Measurements from ENCODE around the gene GLTP.
"Not testable (repeated sequence)": the region's sequence is repeated elsewhere in the genome, so short reads cannot be mapped to it uniquely, and the experiment has no call there.

The GLTP gene, protein sequence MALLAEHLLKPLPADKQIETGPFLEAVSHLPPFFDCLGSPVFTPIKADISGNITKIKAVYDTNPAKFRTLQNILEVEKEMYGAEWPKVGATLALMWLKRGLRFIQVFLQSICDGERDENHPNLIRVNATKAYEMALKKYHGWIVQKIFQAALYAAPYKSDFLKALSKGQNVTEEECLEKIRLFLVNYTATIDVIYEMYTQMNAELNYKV

DNA sequence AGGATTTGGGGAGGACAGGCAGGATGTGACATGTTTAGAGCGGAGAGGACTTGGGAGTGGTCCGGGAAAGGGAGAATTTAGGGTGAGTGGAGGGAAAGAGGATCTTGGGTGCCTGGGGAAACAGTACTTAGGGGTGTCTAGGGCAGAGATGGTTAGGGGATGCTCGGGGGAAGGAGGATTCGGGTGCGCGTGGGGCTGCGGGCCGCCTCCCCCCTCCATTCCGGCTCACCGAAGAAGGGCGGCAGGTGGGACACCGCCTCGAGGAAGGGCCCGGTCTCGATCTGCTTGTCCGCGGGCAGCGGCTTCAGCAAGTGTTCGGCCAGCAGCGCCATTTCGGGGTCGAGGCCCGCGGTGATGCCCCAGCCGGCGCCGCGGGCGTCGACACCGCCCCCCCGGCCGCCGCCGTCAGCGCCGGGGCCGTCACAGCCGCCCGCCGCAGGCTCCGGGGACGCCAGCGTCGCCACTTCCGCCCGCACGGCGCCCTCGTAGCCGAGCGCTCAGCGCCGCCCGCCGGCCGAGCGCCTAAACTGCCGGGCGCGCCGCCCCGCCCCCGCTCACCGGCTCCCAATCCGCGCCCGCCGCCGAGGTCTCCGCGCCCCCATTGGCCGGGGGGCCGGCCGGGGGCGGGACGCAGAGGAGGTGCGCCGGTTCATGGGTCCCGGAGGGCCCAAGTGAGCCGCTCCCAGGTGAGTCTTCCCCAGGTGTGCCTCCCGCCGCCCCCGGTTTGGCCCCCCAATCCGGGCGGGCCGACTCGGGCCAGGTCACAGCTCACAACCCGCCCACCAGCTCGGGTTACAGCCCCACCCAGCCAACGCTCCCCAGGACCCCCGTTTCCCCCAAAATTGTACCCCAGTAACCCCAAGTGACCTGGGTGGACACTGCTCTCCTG lies at the start of gene GLTP:
TSS of gene GLTP (minus strand) at position 499 of the 889 bp plus-strand sequence. CDS start at position 332, 167 bp downstream.
- DNase-seq = peak; percentile 90

GRCh38 chr12:109929326-109929725 lies 49.0 kb upstream of the GLTP start:
- DNase-seq = not testable (repeated sequence)

DNA sequence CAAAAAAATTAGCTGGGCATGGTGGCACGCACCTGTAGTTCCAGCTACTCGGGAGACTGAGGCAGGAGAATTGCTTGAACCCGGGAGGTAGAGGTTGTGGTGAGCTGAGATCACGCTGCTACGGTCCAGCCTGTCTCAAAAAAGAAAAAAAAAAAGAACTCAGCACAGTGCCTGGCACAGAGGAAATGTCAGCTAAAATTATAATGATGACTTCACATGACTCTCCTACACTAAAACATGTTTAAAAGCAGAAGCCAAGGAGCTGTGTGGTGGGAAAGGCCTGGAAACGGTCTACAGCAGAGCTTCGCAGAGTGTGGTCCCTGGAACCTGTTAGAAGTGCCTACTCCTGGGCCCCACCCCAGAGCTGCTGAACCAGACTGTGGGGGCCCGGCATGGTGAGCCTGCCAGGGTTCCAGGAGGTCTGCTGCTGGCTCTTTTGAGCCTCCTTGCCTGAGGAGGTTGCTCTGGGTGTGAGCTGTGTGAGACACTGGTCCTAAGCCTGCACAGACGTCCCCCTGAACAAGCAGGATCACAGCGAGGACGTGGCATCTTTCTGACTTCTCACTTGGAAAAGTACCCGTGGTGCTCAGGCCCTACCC lies 47.8 kb upstream of the GLTP start:
- no peak for DNase-seq

DNA sequence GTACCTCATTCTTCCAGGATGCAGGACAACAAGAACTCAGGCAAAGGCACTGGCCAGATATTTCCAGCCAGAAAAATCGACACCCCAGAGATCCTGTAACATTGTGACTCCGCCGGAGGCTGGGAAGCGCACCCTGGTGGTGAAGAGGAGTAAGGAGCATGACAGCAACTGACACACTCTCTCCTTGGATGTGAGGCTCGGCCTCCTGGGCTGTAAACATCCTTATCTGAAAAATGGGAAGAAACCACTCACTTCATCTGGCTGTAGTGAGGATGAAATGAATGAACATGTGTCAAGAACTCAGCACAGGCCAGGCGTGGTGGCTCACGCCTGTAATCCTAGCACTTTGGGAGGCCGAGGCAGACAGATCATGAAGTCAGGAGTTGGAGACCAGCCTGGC lies 47.3 kb upstream of the GLTP start:
- peak; percentile 38 for DNase-seq

- no peak for DNase-seq
Observed at GRCh38 chr12:109926488-109927210, 46.3 kb upstream of the GLTP start.

DNA sequence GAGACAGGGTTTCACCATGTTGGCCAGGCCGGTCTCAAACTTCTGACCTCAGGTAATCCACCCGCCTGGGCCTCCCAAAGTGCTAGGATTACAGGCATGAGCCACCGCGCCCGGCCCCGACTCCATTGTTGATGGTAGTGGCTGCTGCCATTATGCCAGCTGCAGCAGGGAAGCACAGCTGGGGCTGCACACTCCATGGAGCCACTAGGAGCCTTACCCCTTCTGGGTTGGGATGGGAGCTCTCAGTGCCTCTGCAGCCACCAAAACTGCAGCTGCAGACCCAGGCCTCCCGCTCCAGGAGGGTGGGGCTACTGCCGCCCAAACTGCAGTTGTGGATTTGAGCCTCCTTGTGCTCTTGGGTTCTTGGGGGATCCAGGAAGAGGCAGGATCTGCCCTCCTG lies 45.7 kb upstream of the GLTP start:
- DNase-seq = no peak

GRCh38 chr12:109925185-109925840 lies 45.0 kb upstream of the GLTP start:
- no peak for DNase-seq

DNA sequence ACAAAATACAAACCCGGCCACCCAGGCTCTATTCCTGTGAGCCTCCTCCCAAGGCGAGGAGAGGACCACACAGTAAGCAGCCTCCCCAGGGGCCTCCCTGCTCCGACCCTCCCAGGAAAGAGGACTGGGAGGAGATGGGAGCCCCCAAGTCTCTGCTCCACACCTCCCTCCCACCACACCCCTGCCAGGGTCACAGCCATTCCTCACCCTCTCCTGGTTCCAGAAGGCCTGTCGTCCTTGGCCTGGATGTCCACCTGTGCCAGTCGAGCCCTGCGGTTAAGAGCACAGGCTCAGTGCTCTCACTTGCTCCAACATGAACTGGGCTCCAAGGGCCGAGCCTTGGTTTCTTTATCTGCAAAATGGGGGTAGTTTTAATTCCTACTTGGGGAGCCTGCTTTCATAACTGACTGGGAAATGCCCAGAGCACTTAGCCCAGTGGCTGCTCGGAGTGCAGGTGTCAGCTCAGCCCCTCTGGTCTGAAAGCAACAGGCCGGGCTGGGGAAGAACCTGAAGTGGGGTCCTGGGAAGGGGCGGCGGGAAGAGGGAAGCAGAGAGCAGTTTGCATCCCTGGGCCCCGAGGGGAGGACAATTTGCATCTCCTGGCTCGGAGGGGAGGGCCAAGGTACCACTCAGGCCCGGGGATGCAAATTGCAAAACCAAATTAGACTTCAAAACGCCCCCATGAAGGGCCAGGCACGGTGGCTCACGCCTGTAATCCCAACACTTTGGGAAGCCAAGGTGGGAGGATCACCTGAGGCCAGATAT lies 43.3 kb upstream of the GLTP start:
- no peak for DNase-seq

DNA sequence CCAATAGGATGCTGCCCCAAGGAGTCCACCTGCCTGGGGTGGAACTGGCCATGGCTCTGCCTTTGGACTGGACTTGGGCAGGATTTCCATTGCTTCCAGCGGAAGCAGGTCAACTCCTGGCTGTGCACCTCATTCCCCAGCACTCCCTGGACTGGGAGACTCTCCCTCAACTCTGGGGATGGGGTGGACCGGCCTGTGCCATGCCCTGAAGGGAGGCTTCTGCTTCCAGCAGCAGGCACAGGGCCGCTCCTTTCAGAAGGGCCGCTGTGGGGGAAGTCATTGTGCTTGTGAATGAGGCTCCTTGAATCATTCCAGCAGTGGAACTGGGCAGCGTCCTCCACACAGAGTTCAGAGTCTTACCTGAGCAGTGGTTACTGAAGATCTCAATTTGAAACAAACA lies 42.7 kb upstream of the GLTP start:
- DNase-seq = no peak

- no peak for DNase-seq
Observed at GRCh38 chr12:109921982-109922381, 41.6 kb upstream of the GLTP start.

DNA sequence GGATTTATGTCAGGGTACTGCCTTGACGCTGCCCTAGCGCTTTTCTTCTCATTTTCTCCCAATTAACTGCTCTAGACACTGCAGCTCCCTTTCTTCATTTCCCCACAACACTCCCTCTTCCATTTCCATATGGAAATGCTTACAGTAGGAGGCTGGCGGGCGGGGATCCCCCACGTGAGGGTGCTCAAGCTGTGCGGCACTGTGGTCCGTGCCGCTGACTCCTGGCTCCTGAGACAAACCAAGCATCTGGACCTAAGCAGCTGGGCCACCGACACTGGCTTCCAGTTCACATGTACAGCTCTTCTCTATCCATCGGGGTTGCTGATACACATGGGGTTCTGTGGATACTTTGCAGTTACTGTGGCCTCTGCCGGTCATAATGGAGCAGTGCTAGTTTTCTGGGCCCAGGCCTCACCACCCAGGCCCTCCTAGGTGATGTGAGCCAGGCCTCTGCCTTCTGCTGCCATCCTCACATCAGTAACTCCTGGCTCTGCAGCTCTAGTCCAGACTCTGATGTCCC lies 40.0 kb upstream of the GLTP start:
- DNase-seq = no peak

- DNase-seq = no peak
Observed at GRCh38 chr12:109919456-109919855, 39.1 kb upstream of the GLTP start.

- no peak for DNase-seq
Observed at GRCh38 chr12:109916045-109916444, 35.7 kb upstream of the GLTP start.

DNA sequence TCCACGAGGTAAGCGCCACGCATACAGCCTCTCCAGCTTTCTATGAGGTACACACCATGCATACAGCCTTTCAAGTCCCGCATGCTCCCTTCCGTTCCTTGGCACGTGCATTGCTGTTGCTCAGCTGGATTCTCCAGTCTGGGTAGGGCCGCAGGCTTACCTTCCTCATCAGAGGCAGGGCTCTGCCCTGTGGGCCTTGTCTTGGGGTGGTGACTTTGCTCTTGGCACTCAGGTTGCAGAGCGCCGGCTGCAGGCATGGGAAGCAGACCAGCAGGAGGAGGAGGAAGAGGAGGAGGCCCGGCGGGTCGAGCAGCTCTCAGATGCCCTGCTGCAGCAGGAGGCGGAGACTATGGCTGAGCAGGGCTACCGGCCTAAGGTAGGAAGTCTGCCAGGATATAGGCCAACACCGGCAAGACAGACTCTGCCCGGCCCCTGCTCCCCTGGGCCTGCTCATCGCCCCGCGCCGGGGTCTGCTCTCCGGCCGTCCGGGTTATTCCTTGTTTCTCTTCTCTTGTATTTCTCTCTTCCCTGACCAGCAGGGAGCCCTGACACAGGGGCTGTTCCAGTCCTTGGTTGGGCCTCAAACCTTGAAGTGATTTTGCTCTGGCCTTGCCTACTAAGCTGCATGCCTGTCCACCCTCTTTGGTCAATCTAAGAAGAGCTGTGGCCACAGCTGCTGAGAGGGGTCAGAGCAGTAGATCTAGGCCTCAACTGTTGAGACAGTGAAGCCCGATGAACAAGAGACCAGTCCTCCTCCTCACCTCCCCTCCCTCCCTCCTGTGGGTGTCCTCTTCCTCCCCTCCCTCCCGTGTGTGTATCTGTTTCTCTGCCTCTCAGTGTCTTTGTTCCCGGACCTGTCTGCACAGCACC lies 35.1 kb upstream of the GLTP start:
- no peak for DNase-seq

- DNase-seq = no peak
Observed at GRCh38 chr12:109914461-109914860, 34.1 kb upstream of the GLTP start.

DNA sequence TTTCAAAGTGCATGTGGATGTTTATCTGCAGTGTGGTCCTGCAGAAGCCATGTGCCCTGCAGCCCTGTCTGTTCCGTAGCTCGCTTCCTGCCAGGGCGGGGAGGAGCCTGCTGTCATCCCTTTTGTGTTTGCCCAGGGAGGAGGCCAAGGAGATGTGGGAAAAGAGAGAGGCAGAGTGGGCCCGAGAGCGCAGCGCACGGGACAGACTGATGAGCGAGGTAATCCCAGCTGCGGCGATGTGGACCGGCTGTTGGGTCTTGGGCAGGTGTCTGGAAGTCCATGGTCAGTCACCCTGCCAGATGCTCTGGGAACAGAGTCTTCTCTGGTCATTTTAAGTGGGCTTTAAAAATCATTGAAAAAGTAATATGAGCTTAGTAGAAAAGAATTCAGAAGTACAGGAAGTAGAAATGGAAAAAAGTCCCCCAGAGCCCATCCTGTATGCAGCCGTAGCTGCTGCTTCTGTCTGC lies 32.5 kb upstream of the GLTP start:
- no peak for DNase-seq

GRCh38 chr12:109910969-109911348 lies 30.6 kb upstream of the GLTP start:
- DNase-seq = peak; percentile 15

DNA sequence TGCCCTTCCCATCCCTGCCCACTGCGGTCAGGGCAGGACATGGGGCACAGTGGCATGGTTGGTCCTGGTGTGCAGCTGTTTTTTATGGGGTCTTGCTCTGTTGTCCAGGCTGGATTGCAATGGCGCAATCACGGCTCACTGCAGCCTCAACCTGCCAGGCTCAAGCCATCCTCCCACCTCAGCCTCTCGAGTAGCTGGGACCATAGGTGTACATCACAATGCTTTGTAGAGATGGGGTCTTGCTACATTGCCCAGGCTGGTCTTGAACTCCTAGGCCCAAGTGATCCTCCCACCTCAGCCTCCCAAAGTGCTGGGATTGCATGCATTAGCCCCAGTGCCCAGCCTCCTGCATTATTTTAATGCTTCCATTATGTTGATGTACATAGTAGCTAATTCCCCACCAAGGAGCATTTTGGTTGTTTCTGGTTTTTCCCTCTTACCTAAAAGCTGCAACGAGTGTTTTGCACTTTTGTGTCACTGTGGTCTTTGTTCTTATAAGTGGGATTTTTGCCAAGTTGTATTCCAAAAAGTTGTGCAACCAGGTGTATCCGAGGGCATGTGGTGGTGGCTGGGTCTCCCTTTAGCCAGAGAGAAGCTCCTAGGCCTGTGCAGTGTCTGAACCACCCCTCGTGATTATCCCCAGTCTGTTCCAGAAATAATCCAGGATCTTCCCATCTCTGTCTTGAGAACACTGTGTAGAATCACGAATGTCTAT lies 30.1 kb upstream of the GLTP start:
- no peak for DNase-seq

GRCh38 chr12:109905301-109905700 lies 25.0 kb upstream of the GLTP start:
- DNase-seq = no peak

- DNase-seq = no peak
Observed at GRCh38 chr12:109902891-109903418, 22.6 kb upstream of the GLTP start.
